Rectal smooth muscle tissue (tissue), 1 donor: ENCODE data around the gene MTHFD2L.

ENCODE experiments used
- H3K27ac ChIP-seq: one replicate; pipeline ENCODE4 v1.7.0; 2013; ENCODE audit warnings: low read depth, low read length, inconsistent platforms
- H3K27me3 ChIP-seq: one replicate; pipeline ENCODE4 v1.7.0; 2013; ENCODE audit warnings: low read length; ENCODE audit not compliant: control insufficient read depth, insufficient read depth
- H3K36me3 ChIP-seq: one replicate; pipeline ENCODE4 v1.7.0; 2013; ENCODE audit warnings: low read length; ENCODE audit not compliant: control insufficient read depth, insufficient read depth
- H3K4me1 ChIP-seq: one replicate; pipeline ENCODE4 v1.7.0; 2013; ENCODE audit warnings: low read length; ENCODE audit not compliant: control insufficient read depth, insufficient read depth
- H3K4me3 ChIP-seq: one replicate; pipeline ENCODE4 v1.7.0; 2013; ENCODE audit warnings: low read length
- H3K9ac ChIP-seq: one replicate; pipeline ENCODE4 v1.7.0; 2013; ENCODE audit warnings: low read length

MTHFD2L gene

DNA sequence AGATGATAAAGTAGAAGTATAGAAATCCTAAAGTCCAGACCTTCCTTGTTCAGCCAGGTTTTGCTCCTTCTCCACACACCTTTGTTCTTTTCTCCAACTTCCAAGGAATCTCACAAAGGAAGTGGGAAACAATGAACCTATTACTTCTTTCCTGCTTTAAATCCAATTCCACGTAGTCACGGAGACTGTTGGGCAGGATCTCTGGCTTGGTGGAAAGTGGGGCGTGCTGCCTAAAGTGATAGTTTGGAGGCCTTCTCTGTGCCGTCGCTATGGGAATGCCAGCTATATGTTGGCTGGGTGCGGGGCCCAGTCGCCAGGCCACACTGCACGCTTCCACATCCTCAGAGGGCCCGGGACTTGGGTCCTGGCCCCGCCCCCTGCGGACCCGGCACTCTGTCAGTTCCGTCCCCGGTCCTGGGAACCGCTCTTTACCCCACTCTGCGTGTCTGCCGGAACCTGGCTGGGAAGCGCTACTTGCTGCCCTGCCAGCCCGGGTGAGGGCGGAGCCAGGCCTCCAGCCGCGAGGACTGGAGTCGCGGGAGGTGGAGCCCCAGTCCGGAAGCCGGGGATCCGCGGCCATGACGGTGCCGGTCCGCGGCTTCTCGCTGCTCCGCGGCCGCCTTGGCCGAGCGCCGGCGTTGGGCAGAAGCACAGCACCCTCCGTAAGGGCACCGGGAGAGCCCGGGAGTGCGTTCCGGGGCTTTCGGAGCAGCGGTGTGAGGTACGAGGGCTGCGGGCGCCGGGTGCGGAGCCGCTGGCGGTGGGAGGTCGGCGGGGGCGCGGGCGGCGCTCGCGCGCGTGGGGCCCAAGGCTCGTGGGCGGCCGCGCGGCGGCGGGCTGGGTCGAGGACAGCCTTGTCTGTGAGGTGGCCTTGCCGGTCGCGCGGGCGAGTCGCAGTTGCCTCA, at the start of gene MTHFD2L:
TSS of gene MTHFD2L (plus strand) at position 558 of the 905 bp plus-strand sequence. CDS start at position 579, 21 bp downstream.
- Histone ChIP-seq H3K27ac (peak within 1 kb of the TSS; percentile 87), H3K36me3 (no peaks in the 10 kb centered on the region), H3K4me3 (peak within 1 kb of the TSS; percentile 82), H3K4me1 (peaks cover 4% of the 10 kb centered on the region), H3K27me3 (no peaks in the 10 kb centered on the region), H3K9ac (peak within 1 kb of the TSS; percentile 78)

DNA sequence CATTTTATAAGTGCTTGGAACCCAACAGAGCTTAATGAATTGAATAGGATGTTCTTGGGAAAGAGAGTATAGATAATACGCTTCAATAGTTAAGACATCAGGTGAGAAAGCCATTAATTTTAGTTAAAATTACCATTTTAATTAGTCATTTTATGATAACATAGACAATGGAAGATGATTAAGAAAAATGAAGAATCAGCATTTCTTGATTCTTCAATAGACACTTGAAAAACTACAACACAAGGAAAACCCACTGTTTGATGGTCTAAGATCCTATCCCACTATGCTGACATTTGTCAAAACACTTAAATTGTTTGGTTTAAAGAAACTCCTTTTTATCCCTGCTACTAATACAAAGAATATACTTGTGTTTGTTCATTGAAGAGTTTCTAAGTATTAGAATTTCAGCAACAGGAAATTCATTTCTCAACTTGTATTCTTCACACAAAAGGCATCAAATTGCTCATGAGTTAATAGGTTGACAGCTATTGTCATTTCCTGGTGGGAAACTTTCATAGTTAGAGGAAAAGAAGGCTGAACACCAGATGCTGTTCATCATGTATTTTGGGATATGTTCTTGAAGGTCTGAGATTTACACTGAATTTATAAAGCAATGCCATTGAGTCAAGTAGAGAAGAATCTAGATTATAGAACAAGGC, 49.3 kb upstream of the MTHFD2L start:
- H3K9ac ChIP-seq: no peak overlapping the region
- no peaks in the 10 kb centered on the region for H3K4me1 ChIP-seq
- H3K4me3 ChIP-seq: no peak overlapping the region
- H3K36me3 ChIP-seq: no peaks in the 10 kb centered on the region
- no peak overlapping the region for H3K27ac ChIP-seq
- no peaks in the 10 kb centered on the region for H3K27me3 ChIP-seq

- no peak overlapping the region for H3K27ac ChIP-seq
- no peaks in the 10 kb centered on the region for H3K27me3 ChIP-seq
- H3K4me3 ChIP-seq: no peak overlapping the region
- H3K36me3 ChIP-seq: no peaks in the 10 kb centered on the region
- no peak overlapping the region for H3K9ac ChIP-seq
- no peaks in the 10 kb centered on the region for H3K4me1 ChIP-seq
Measured at GRCh38 chr4:74109116-74109869, 48.6 kb upstream of the MTHFD2L start.

DNA sequence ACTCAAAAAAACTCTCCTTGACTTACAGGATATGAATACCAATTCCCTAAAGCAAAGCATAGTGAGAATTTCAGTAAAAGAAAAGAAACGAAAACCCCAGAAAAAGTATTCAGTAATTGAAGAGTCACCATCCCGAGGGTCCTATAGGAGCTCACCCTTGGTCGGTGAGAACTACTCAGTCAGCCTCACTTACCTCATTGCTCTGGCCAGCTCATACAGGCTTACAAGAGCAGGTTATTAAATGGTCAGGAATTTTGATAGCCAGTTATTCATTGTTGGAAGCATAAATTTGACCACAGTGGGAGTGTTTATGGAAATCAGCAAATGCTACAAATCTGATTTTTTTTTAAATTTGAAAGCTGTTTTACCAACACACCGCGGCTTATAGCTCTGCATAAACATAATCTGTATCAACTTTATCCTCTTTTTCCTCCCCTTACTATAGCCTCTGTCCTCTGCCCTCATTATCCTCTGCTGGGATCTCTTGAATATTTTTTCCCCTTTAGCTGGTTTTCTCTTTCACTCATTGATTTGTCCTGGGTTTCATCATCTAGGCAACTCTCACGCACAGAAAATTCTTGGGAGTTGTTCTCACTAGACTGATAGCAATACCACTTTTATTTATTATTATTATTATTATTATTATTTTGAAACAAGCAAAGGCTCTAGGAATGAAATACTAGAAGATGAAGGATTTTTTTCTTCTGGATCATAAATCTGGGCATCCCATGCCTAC, 47.9 kb upstream of the MTHFD2L start:
- H3K27ac ChIP-seq: no peak overlapping the region
- no peaks in the 10 kb centered on the region for H3K4me1 ChIP-seq
- no peak overlapping the region for H3K9ac ChIP-seq
- no peaks in the 10 kb centered on the region for H3K36me3 ChIP-seq
- no peaks in the 10 kb centered on the region for H3K27me3 ChIP-seq
- H3K4me3 ChIP-seq: no peak overlapping the region

GRCh38 chr4:74110670-74111069, 47.2 kb upstream of the MTHFD2L start:
- Histone ChIP-seq H3K36me3 (no peaks in the 10 kb centered on the region), H3K9ac (no peak overlapping the region), H3K27ac (no peak overlapping the region), H3K4me3 (no peak overlapping the region), H3K27me3 (no peaks in the 10 kb centered on the region), H3K4me1 (no peaks in the 10 kb centered on the region)

GRCh38 chr4:74111306-74111975, 46.5 kb upstream of the MTHFD2L start:
- H3K27ac ChIP-seq: no peak overlapping the region
- H3K9ac ChIP-seq: no peak overlapping the region

GRCh38 chr4:74111990-74112389, 45.9 kb upstream of the MTHFD2L start:
- no peaks in the 10 kb centered on the region for H3K36me3 ChIP-seq
- no peaks in the 10 kb centered on the region for H3K27me3 ChIP-seq
- no peak overlapping the region for H3K4me3 ChIP-seq
- no peak overlapping the region for H3K9ac ChIP-seq
- H3K27ac ChIP-seq: no peak overlapping the region
- no peaks in the 10 kb centered on the region for H3K4me1 ChIP-seq

More at GRCh38 chr4:74111306-74111975, 46.5 kb upstream of the MTHFD2L start:
- Histone ChIP-seq H3K4me1 (no peaks in the 10 kb centered on the region), H3K27me3 (no peaks in the 10 kb centered on the region), H3K36me3 (no peaks in the 10 kb centered on the region), H3K4me3 (no peak overlapping the region)

DNA sequence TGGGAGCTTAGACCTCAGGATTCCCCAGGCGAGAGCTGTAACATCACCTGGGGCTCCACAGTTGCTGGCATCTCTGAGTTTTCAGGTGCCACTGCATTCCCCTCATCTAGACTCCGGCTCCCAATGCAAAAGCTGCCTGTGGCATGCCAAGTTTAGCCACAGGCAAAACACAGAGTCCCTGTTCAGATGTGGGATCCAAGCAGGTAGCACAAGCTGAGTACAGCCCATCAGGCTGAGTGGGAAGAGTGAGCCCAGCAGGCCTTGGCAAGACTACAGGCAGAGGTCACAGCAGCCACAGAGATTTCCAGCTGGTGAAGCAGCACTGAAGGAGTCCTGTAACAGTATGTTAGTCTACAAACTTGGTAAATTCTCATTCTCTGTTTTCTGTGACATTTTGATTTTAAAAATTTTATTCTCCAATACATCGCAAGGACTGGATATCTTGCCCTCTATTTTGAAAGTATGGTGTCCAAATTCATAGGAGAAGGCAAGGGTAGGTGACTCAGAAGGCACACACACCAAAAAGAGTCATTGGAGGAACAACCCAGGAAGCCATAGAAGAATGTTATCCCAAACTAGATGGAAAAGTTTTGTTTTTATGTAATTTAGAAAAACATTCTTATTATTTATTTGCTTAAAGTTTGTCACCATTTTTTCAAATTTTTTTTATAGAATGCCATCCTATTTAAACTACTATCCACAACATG, 45.4 kb upstream of the MTHFD2L start:
- Histone ChIP-seq H3K9ac (no peak overlapping the region), H3K27me3 (no peaks in the 10 kb centered on the region), H3K4me3 (no peak overlapping the region), H3K36me3 (no peaks in the 10 kb centered on the region), H3K4me1 (peaks cover 3% of the 10 kb centered on the region), H3K27ac (no peak overlapping the region)

DNA sequence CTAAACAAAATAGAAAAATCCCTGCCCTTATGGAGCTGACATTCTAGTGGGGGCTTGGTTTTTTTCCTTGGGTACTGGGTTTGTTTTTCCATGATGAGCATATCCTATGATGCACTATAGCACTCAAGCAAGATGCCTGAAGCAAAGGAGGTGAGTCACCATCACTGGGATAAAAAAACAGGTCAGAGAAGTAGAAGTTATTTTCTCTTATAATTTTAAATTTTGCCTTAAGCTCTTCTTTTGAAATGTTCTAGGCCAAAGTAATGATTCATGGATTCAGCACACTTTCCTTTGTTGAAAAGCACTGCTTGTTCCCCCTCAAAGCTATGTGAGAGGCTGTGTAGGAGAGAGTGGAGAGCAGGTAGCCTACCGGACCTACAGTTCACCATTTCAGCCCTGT, 43.7 kb upstream of the MTHFD2L start:
- Histone ChIP-seq H3K27ac (no peak overlapping the region), H3K4me1 (peaks cover 5% of the 10 kb centered on the region), H3K27me3 (no peaks in the 10 kb centered on the region), H3K36me3 (no peaks in the 10 kb centered on the region), H3K9ac (no peak overlapping the region), H3K4me3 (no peak overlapping the region)

DNA sequence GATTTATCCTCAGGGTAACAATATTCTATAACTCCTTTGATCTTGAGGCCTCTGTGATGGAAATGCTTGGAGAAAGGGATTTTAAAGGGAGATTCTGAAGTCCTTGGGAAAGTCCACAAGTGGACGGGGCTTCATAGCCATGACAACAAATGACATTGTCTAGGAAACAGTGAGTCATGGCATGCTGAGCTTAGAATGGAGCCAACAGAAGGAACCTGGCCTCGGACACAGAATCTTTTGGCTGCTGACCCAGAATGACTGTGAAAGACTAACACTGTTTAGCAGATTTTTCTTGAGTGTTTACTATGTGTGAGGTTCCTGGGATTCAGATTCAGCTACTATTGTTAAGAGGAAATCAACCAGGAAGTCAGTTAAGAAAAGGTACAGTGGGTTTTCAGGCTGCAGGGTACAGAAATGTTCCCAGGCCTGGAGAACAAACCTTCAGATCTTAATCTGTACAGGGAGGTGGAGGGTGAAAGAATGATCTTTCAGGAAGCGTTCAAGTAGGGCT, 40.8 kb upstream of the MTHFD2L start:
- Histone ChIP-seq H3K27me3 (no peaks in the 10 kb centered on the region), H3K9ac (no peak overlapping the region), H3K4me3 (no peak overlapping the region), H3K27ac (peak overlapping the region; percentile 50), H3K36me3 (no peaks in the 10 kb centered on the region), H3K4me1 (peaks cover 5% of the 10 kb centered on the region)
